GM23338 (cell line): Measurements from ENCODE around the gene HSP90AB1. TPM values are rescaled to one million over a fixed set of nuclear protein-coding genes. Genes with fewer than 3 reads are reported as not detected.
A peak's percentile ranks its signal among the peaks of the same experiment; 100 is the strongest.

ENCODE experiments used
- ATAC-seq: fragments of 200-7000 bp; cut with Tn5 transposase; 3 replicates; pipeline ENCODE4 v1.9.1; 2020
- DNase-seq: peaks from one replicate; pipeline ENCODE4 v3.0.0-alpha.2; 2015; ENCODE audit warnings: low spot score
- H2AFZ ChIP-seq: fragments of 200-600 bp; sonication (generic); 2 replicates; pipeline ENCODE4 v1.8.0; 2016; ENCODE audit warnings: antibody characterized with exemption, mild to moderate bottlenecking, moderate library complexity
- H3F3A ChIP-seq: fragments of 200-600 bp; sonication (generic); replicated peaks from 2 replicates; pipeline ENCODE4 v1.8.0; 2017; ENCODE audit warnings: antibody characterized with exemption, mixed run types, low read depth
- H3K27ac ChIP-seq: fragments of 200-600 bp; sonication (generic); 2 replicates; pipeline ENCODE4 v1.6.1; 2016; ENCODE audit warnings: low read depth
- H3K27me3 ChIP-seq: fragments of 200-600 bp; sonication (generic); 2 replicates; pipeline ENCODE4 v1.8.0; 2016; ENCODE audit warnings: mild to moderate bottlenecking, mixed run types, moderate library complexity; ENCODE audit not compliant: insufficient read depth
- H3K36me3 ChIP-seq: fragments of 200-600 bp; sonication (generic); 2 replicates; pipeline ENCODE4 v1.8.0; 2016; ENCODE audit warnings: mild to moderate bottlenecking; ENCODE audit not compliant: insufficient read depth
- H3K4me1 ChIP-seq: fragments of 200-600 bp; sonication (generic); 2 replicates; pipeline ENCODE4 v1.8.0; 2016; ENCODE audit warnings: mild to moderate bottlenecking, moderate library complexity; ENCODE audit not compliant: insufficient read depth
- H3K4me2 ChIP-seq: fragments of 200-600 bp; sonication (generic); 2 replicates; pipeline ENCODE4 v1.7.1; 2017; ENCODE audit warnings: mixed run types
- H3K4me3 ChIP-seq: fragments of 200-600 bp; sonication (generic); 2 replicates; pipeline ENCODE4 v1.6.1; 2016; ENCODE audit warnings: mixed run types
- H3K79me2 ChIP-seq: fragments of 200-600 bp; sonication (generic); replicated peaks from 2 replicates; pipeline ENCODE4 v1.8.0; 2017; ENCODE audit warnings: mild to moderate bottlenecking; ENCODE audit not compliant: insufficient read depth
- H3K9me2 ChIP-seq: fragments of 200-600 bp; sonication (generic); 2 replicates; pipeline ENCODE4 v1.8.0; 2017; ENCODE audit not compliant: insufficient read depth
- H4K20me1 ChIP-seq: fragments of 200-600 bp; sonication (generic); replicated peaks from 2 replicates; pipeline ENCODE4 v1.8.0; 2017; ENCODE audit warnings: mild to moderate bottlenecking; ENCODE audit not compliant: insufficient read depth
- H3K27ac Mint-ChIP-seq: 2 replicates; pipeline ENCODE4 v1.8.0; 2020; ENCODE audit warnings: inconsistent platforms, mild to moderate bottlenecking, moderate library complexity, mixed read lengths
- H3K27me3 Mint-ChIP-seq: 3 replicates; pipeline ENCODE4 v1.8.0; 2022; ENCODE audit warnings: low read depth, mild to moderate bottlenecking, moderate library complexity, mixed read lengths, inconsistent platforms; ENCODE audit not compliant: insufficient read depth, poor library complexity
- H3K36me3 Mint-ChIP-seq: 3 replicates; pipeline ENCODE4 v1.8.0; 2021; ENCODE audit warnings: low read depth, mild to moderate bottlenecking, inconsistent platforms, moderate library complexity, mixed read lengths
- H3K4me1 Mint-ChIP-seq: 3 replicates; pipeline ENCODE4 v1.8.0; 2020; ENCODE audit warnings: mild to moderate bottlenecking, inconsistent platforms, mixed read lengths
- H3K4me3 Mint-ChIP-seq: 3 replicates; pipeline ENCODE4 v1.8.0; 2021; ENCODE audit warnings: moderate library complexity, mild to moderate bottlenecking, inconsistent platforms, mixed read lengths
- H3K9me3 Mint-ChIP-seq: 3 replicates; pipeline ENCODE4 v1.8.0; 2020; ENCODE audit warnings: moderate library complexity, mild to moderate bottlenecking, inconsistent platforms, mixed read lengths
- POLR2AphosphoS5 ChIP-seq: IDR thresholded peaks from 2 replicates; pipeline ENCODE4 v1.6.1; 2016; ENCODE audit warnings: antibody characterized with exemption, low read depth
- polyA plus RNA-seq: library from polyadenylated mRNA; unstranded; fragments of >200 nt; fragmentation: Nextera tagmentation; extraction: Ambion mirVana; gene quantifications from 2 replicates; pipeline ENCODE4 v1.2.1, GENCODE V29; 2016
- total RNA-seq: library from RNA; depleted of rRNA; stranded (reverse); fragments of >200 nt; shearing (Covaris generic); gene quantifications from 2 replicates; pipeline ENCODE4 v1.2.3, GENCODE V29; 2014
- TF ChIP-seq, protein P1 (sequence below): fragments of 250-450 bp; sonication (Bioruptor Pico); IDR thresholded peaks from 2 replicates; pipeline ENCODE4 v1.5.0; 2020; ENCODE audit warnings: mild to moderate bottlenecking, moderate library complexity
- TF ChIP-seq, protein P2 (sequence below), 2 experiments: fragments of 200-600 bp in 1 of 2; sonication (generic) in 1 of 2; conservative IDR thresholded peaks; 2 replicates each; pipeline versions ENCODE4 v1.5.1 to v1.6.1; 2016 to 2017; ENCODE audit warnings: antibody characterized with exemption in 2 of 2, low read depth in 2 of 2, mild to moderate bottlenecking in 2 of 2, moderate library complexity in 1 of 2

The HSP90AB1 gene
- total and polyA plus RNA-seq, 2 experiments from 2014 or later, result 1,425 to 2,361 TPM

DNA sequence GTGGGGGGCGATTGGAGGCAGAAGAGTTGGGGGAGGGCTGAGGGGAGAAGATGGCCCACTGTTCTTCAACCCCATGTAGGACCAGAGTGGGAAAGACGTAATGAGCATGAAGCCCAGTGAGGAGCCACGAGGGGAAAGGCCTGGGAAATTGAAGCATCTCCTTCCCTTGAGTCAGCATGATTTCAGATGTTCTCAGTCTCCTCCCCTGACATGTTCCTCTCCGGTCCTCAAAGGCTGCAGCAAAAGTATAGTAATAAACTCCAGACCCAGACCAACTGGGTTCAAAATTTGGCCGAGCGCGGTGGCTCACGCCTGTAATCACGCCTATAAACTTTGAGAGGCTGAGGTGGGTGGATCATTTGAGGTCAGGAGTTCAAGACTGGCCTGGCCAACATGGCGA lies 20.4 kb downstream of the HSP90AB1 start (continued):
- TF ChIP-seq, protein P1, sequence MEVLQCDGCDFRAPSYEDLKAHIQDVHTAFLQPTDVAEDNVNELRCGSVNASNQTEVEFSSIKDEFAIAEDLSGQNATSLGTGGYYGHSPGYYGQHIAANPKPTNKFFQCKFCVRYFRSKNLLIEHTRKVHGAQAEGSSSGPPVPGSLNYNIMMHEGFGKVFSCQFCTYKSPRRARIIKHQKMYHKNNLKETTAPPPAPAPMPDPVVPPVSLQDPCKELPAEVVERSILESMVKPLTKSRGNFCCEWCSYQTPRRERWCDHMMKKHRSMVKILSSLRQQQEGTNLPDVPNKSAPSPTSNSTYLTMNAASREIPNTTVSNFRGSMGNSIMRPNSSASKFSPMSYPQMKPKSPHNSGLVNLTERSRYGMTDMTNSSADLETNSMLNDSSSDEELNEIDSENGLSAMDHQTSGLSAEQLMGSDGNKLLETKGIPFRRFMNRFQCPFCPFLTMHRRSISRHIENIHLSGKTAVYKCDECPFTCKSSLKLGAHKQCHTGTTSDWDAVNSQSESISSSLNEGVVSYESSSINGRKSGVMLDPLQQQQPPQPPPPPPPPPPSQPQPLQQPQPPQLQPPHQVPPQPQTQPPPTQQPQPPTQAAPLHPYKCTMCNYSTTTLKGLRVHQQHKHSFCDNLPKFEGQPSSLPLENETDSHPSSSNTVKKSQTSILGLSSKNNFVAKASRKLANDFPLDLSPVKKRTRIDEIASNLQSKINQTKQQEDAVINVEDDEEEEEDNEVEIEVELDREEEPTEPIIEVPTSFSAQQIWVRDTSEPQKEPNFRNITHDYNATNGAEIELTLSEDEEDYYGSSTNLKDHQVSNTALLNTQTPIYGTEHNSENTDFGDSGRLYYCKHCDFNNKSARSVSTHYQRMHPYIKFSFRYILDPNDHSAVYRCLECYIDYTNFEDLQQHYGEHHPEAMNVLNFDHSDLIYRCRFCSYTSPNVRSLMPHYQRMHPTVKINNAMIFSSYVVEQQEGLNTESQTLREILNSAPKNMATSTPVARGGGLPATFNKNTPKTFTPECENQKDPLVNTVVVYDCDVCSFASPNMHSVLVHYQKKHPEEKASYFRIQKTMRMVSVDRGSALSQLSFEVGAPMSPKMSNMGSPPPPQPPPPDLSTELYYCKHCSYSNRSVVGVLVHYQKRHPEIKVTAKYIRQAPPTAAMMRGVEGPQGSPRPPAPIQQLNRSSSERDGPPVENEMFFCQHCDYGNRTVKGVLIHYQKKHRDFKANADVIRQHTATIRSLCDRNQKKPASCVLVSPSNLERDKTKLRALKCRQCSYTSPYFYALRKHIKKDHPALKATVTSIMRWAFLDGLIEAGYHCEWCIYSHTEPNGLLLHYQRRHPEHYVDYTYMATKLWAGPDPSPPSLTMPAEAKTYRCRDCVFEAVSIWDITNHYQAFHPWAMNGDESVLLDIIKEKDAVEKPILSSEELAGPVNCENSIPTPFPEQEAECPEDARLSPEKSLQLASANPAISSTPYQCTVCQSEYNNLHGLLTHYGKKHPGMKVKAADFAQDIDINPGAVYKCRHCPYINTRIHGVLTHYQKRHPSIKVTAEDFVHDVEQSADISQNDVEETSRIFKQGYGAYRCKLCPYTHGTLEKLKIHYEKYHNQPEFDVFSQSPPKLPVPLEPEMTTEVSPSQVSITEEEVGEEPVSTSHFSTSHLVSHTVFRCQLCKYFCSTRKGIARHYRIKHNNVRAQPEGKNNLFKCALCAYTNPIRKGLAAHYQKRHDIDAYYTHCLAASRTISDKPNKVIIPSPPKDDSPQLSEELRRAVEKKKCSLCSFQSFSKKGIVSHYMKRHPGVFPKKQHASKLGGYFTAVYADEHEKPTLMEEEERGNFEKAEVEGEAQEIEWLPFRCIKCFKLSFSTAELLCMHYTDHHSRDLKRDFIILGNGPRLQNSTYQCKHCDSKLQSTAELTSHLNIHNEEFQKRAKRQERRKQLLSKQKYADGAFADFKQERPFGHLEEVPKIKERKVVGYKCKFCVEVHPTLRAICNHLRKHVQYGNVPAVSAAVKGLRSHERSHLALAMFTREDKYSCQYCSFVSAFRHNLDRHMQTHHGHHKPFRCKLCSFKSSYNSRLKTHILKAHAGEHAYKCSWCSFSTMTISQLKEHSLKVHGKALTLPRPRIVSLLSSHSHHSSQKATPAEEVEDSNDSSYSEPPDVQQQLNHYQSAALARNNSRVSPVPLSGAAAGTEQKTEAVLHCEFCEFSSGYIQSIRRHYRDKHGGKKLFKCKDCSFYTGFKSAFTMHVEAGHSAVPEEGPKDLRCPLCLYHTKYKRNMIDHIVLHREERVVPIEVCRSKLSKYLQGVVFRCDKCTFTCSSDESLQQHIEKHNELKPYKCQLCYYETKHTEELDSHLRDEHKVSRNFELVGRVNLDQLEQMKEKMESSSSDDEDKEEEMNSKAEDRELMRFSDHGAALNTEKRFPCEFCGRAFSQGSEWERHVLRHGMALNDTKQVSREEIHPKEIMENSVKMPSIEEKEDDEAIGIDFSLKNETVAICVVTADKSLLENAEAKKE (CRISPR knock-in tag), result no peak

DNA sequence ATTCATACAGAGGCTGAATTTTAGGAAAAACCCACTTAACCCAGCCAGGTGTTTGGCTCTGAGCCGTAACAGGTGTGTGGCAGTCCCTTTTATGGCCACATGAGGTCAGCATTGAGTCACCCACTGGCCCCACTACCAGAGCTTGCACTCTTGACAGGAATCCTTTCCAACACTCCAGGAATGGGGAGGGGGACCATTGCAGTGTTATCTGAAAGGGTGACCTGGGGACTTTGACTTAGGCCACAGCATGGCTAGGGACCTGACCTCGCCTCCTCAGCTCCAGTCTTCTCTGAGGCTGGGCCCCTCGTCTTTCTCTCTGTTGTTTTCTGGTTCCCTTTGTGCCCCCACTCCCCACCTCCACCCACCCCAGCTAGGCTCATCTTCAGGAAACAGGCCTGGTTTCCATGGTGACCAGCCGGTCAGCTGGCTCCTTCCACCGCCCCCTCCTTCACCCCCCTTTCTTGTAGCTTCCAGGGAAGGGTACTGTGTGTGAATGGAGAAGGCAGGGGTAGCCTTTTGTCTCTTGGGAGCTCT lies 21.3 kb downstream of the HSP90AB1 start:
- DNase-seq (peak; percentile 95), ATAC-seq (peak; percentile 17)
- TF ChIP-seq, protein P1 (CRISPR knock-in tag), result no peak
- no peak for TF ChIP-seq POLR2AphosphoS5
- TF ChIP-seq, protein P2, sequence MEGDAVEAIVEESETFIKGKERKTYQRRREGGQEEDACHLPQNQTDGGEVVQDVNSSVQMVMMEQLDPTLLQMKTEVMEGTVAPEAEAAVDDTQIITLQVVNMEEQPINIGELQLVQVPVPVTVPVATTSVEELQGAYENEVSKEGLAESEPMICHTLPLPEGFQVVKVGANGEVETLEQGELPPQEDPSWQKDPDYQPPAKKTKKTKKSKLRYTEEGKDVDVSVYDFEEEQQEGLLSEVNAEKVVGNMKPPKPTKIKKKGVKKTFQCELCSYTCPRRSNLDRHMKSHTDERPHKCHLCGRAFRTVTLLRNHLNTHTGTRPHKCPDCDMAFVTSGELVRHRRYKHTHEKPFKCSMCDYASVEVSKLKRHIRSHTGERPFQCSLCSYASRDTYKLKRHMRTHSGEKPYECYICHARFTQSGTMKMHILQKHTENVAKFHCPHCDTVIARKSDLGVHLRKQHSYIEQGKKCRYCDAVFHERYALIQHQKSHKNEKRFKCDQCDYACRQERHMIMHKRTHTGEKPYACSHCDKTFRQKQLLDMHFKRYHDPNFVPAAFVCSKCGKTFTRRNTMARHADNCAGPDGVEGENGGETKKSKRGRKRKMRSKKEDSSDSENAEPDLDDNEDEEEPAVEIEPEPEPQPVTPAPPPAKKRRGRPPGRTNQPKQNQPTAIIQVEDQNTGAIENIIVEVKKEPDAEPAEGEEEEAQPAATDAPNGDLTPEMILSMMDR (conservative IDR thresholded peaks at IDR 0.05; ENCODE audit: low read depth in 2 of 2), result peak; percentile 93 to 99
- peaks cover 19% of the 10 kb centered on the region for H3K27me3 ChIP-seq
- H3K4me1 ChIP-seq, result peaks cover 27% of the 10 kb centered on the region
- peak overlapping the region; percentile 16; the same call in 1 of the 2 replicates for H2AFZ ChIP-seq
- peak overlapping the region; percentile 39 for H3K4me3 ChIP-seq
- H4K20me1 ChIP-seq, result peaks cover 6% of the 10 kb centered on the region; the same call in 1 of the 2 replicates
- Mint-ChIP-seq H3K4me3 (peak overlapping the region; percentile 28; the same call in 2 of the 3 replicates), H3K9me3 (no peaks in the 10 kb centered on the region), H3K27ac (no peak overlapping the region), H3K4me1 (peaks cover 52% of the 10 kb centered on the region), H3K36me3 (peaks cover under 1% of the 10 kb centered on the region; the same call in 2 of the 3 replicates), H3K27me3 (peaks cover 38% of the 10 kb centered on the region)
- no peak overlapping the region for H3K27ac ChIP-seq
- H3K9me2 ChIP-seq, result no peaks in the 10 kb centered on the region
- peak overlapping the region; percentile 74 for H3K4me2 ChIP-seq
- no peaks in the 10 kb centered on the region for H3K36me3 ChIP-seq
- H3F3A ChIP-seq, result 0 out of 2 replicates have a peak, but pooled peaks cover 19% of the 10 kb centered on the region
- peaks cover 9% of the 10 kb centered on the region; the same call in 1 of the 2 replicates for H3K79me2 ChIP-seq
